ENCODE measurements around the gene WWOX.

DNA sequence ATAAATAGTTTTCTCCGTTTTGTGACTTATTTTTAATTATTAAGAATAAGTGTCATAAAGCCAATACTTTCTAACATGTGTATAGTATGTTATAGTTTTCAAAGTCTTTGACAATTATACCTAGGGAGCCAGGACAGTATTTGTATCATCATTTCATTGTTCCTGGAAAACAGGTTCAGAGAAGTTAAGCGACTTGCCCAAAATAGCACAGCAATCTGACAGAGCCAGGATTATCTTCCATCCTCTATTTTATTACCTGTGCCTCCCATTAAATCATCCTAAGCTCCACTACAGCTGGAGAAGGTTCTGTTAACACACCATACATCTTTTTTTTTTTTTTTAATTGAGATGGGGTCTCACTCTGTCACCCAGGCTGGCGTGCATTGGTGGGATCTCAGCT, 782.7 kb downstream of the WWOX start:
- TF ChIP-seq CTCF (IDR thresholded peaks at IDR 0.05; ENCODE audit: poor library complexity, severe bottlenecking) (no peak), POLR2AphosphoS5 (IDR thresholded peaks at IDR 0.05) (no peak), REST (IDR thresholded peaks at IDR 0.05; ENCODE audit: borderline replicate concordance) (no peak), TAF1 (IDR thresholded peaks at IDR 0.05; ENCODE audit: low read depth) (no peak), EP300 (conservative IDR thresholded peaks at IDR 0.05; ENCODE audit: poor library complexity, severe bottlenecking) (no peak), MXI1 (conservative IDR thresholded peaks at IDR 0.05; ENCODE audit: poor library complexity, severe bottlenecking) (no peak), EZH2 (IDR thresholded peaks at IDR 0.05; ENCODE audit: borderline replicate concordance, insufficient read depth, low read length, poor library complexity, severe bottlenecking) (no peak), SMC3 (conservative IDR thresholded peaks at IDR 0.05; ENCODE audit: poor library complexity) (no peak)

Measured in neural cell (in vitro differentiated cells).